Measurements from ENCODE around the gene MRPL46. TPM values are rescaled to one million over a fixed set of nuclear protein-coding genes. Genes with fewer than 3 reads are reported as not detected.

Gene MRPL46
- total and polyA plus RNA-seq, 9 of the 15 experiments (the other 6 are each of a cell fraction or from before 2014, with no cell fraction given) = 41.2 to 72.2 (median 49.8) TPM

DNA sequence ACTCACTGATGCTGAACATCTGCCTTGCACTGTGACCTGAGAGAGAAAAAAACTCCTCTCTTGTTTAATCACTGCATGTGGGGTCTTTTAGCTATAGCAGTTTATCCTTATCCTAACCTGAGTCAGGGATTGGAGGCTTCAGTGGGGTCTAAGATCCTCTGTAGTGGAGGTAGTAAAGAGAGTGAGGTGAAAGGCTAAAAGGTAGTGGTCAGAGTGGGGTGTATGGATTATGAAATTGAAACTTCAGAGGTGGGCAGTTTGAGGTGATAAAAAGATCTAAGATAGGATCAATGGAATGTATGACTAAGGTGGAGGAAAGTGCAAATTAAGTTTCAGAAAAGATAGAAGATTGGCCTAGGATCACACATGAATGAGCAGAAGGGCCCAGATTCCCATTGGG is 42.8 kb upstream of the MRPL46 start (continued):
- TF ChIP-seq, protein P1, sequence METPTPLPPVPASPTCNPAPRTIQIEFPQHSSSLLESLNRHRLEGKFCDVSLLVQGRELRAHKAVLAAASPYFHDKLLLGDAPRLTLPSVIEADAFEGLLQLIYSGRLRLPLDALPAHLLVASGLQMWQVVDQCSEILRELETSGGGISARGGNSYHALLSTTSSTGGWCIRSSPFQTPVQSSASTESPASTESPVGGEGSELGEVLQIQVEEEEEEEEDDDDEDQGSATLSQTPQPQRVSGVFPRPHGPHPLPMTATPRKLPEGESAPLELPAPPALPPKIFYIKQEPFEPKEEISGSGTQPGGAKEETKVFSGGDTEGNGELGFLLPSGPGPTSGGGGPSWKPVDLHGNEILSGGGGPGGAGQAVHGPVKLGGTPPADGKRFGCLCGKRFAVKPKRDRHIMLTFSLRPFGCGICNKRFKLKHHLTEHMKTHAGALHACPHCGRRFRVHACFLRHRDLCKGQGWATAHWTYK (CRISPR knock-in tag; IDR thresholded peaks at IDR 0.05) = no peak
- no peak for TF ChIP-seq MTA2 (IDR thresholded peaks at IDR 0.05; ENCODE audit: low read depth)
- no peak for TF ChIP-seq CBFA2T3 (IDR thresholded peaks at IDR 0.05)

DNA sequence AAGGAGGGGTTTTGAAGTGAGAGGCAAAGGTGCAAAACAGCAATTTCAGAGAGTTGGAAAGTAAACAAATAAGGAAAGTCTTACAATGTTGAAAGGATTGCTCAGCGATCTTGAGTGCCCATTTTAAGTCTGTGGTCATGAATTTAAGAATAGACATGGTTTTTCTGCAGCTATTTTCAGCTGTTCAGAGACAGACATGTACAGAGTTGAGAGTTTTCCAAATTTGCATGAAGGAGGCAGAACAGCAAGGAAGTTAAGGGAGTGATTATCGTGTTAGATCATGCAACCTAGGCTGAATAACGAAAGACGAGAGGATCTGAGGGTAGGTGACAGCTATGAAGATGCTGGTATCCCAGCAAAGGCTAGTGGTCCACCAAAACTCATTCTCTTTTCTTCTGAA is 42.1 kb upstream of the MRPL46 start:
- H3K36me3 ChIP-seq (ENCODE audit: control insufficient read depth, insufficient read depth, low read length) = peaks cover 13% of the 10 kb centered on the region; the same call in 2 of the 3 replicates
- CTCF ChIA-PET (ENCODE audit: low intra/inter-chr PET ratio) = no interaction called here
- H3K4me1 ChIP-seq (replicated peaks in 1 of 2; ENCODE audit: control insufficient read depth in 2 of 2, insufficient read depth in 2 of 2, low read length in 2 of 2) = no peaks in the 10 kb centered on the region
- DNase-seq (ENCODE audit: extremely low read depth in 1 of 4, low spot score in 3 of 4) (no peak), ATAC-seq (no peak), FAIRE-seq (no peak)
- H2AFZ ChIP-seq (ENCODE audit: low read depth, low read length) = no peak overlapping the region
- no peak overlapping the region for H3K27ac ChIP-seq (ENCODE audit: extremely low read depth, low read depth, low read length)
- no peak overlapping the region for H3K4me2 ChIP-seq (ENCODE audit: insufficient read depth, low read length)
- in situ Hi-C loops (cut with MboI) (no loop called here), intact Hi-C loops (cut with micrococcal nuclease) (no loop called here)
- no TSS peak for BruUV-seq (replicated peaks)
- TF ChIP-seq BCOR (IDR thresholded peaks at IDR 0.05) (no peak), RBM34 (IDR thresholded peaks at IDR 0.05; ENCODE audit: borderline replicate concordance, insufficient read depth, low read length) (no peak), ZZZ3 (IDR thresholded peaks at IDR 0.05) (no peak), ZNF146 (CRISPR knock-in tag; IDR thresholded peaks at IDR 0.05; ENCODE audit: unreplicated experiment) (no peak), KDM5B (IDR thresholded peaks at IDR 0.05; ENCODE audit: insufficient replicate concordance, low read depth, low read length) (no peak), FOXK2 (conservative IDR thresholded peaks at IDR 0.05 in 1 of 2, IDR thresholded peaks at IDR 0.05 in 1 of 2; ENCODE audit: low read depth in 2 of 2) (no peak), FOXA3 (CRISPR knock-in tag; conservative IDR thresholded peaks at IDR 0.05 in 1 of 2, IDR thresholded peaks at IDR 0.05 in 1 of 2) (no peak), MYC (IDR thresholded peaks at IDR 0.05; ENCODE audit: low read depth, low read length) (no peak), MYC (CRISPR knock-in tag; IDR thresholded peaks at IDR 0.05; ENCODE audit: borderline replicate concordance, low read depth) (no peak), ASH1L (IDR thresholded peaks at IDR 0.05; ENCODE audit: borderline replicate concordance, low read depth, partially characterized antibody) (no peak), SRSF1 (IDR thresholded peaks at IDR 0.05; ENCODE audit: low read depth, low read length) (no peak), CREM (IDR thresholded peaks at IDR 0.05; ENCODE audit: low read depth) (no peak), RBBP5 (IDR thresholded peaks at IDR 0.05; ENCODE audit: borderline replicate concordance, insufficient read depth, low read length, poor library complexity, severe bottlenecking) (no peak)
- TF ChIP-seq, protein P2, sequence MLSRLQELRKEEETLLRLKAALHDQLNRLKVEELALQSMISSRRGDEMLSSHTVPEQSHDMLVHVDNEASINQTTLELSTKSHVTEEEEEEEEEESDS (CRISPR knock-in tag; IDR thresholded peaks at IDR 0.05) = no peak
- TF ChIP-seq, protein P3, sequence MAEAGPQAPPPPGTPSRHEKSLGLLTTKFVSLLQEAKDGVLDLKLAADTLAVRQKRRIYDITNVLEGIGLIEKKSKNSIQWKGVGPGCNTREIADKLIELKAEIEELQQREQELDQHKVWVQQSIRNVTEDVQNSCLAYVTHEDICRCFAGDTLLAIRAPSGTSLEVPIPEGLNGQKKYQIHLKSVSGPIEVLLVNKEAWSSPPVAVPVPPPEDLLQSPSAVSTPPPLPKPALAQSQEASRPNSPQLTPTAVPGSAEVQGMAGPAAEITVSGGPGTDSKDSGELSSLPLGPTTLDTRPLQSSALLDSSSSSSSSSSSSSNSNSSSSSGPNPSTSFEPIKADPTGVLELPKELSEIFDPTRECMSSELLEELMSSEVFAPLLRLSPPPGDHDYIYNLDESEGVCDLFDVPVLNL (CRISPR knock-in tag; IDR thresholded peaks at IDR 0.05; ENCODE audit: low read depth) = no peak
- TF ChIP-seq, protein P4, sequence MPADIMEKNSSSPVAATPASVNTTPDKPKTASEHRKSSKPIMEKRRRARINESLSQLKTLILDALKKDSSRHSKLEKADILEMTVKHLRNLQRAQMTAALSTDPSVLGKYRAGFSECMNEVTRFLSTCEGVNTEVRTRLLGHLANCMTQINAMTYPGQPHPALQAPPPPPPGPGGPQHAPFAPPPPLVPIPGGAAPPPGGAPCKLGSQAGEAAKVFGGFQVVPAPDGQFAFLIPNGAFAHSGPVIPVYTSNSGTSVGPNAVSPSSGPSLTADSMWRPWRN (IDR thresholded peaks at IDR 0.05; ENCODE audit: low read depth) = no peak
- POLR2A ChIA-PET = interaction anchor here (1.0 kb wide), 1 partner anchor 13 kb away, joined by 4 read pairs; no protein-coding TSS in a partner anchor
- H3K79me2 ChIP-seq (ENCODE audit: control insufficient read depth, insufficient read depth, low read length) = no peaks in the 10 kb centered on the region
- H3K9ac ChIP-seq (ENCODE audit: insufficient read depth in 1 of 2, low read depth in 2 of 2, low read length in 2 of 2) = no peak overlapping the region
- no peak overlapping the region for H3K4me3 ChIP-seq
- H3K9me3 ChIP-seq (replicated peaks; ENCODE audit: control insufficient read depth, insufficient read depth, low read depth, low read length) = no peaks in the 10 kb centered on the region
- H3K9me1 ChIP-seq (ENCODE audit: control insufficient read depth, insufficient read depth, low read length) = no peaks in the 10 kb centered on the region
- no peaks in the 10 kb centered on the region for H4K20me1 ChIP-seq (replicated peaks; ENCODE audit: control insufficient read depth, insufficient read depth, low read length)
- H3K27me3 ChIP-seq (ENCODE audit: control insufficient read depth in 2 of 2, insufficient read depth in 2 of 2, low read length in 2 of 2) = no peaks in the 10 kb centered on the region
- WGBS (ENCODE audit: insufficient coverage, low coverage, missing lambda C conversion rate) = 47% methylated on average over 4 of the region's 4 CpGs

All from K562 (cell line).